Glomerular endothelial cell (primary cell): ENCODE data around the gene STK39. TPM values are rescaled to one million over a fixed set of nuclear protein-coding genes. Genes with fewer than 3 reads are reported as not detected.
"Not testable (repeated sequence)": the region's sequence is repeated elsewhere in the genome, so short reads cannot be mapped to it uniquely, and the experiment has no call there.

ENCODE experiments used
- DNase-seq: peaks from one replicate; pipeline ENCODE4 v3.0.0-alpha.2; 2011; ENCODE audit warnings: low read depth, low spot score; ENCODE audit errors: extremely low read depth
- total RNA-seq: library from RNA; depleted of rRNA; stranded (reverse); fragments of >200 nt; gene quantifications from 2 replicates; pipeline ENCODE4 v1.2.3, GENCODE V29; 2015

The STK39 gene
- total RNA-seq, 1 donor from 2014 or later = 11.8 TPM

- DNase-seq = no peak
Measured at GRCh38 chr2:168105127-168105683, 142.2 kb downstream of the STK39 start.

- no peak for DNase-seq
Measured at GRCh38 chr2:168097431-168097830, 150.0 kb downstream of the STK39 start.

- DNase-seq = no peak
Measured at GRCh38 chr2:168096158-168096557, 151.2 kb downstream of the STK39 start.

DNA sequence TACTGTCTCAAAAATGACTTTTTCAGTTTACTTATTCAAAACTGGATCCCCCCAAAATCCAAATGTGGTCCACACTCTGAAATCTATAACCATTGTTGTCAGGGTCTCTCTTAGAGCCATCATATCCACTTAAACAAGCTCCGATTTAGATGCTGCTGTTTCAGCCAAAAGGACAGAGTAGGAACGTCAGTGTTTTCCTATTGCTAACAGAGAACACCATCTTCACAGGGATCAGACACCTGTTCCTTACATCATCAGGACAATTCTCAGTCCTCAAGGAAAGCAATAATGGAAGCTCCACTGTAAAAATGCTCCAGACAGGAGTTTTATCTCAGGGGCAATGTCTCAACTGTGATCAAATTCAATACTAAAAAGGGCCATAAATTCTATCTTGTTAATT lies 155.4 kb downstream of the STK39 start:
- no peak for DNase-seq

DNA sequence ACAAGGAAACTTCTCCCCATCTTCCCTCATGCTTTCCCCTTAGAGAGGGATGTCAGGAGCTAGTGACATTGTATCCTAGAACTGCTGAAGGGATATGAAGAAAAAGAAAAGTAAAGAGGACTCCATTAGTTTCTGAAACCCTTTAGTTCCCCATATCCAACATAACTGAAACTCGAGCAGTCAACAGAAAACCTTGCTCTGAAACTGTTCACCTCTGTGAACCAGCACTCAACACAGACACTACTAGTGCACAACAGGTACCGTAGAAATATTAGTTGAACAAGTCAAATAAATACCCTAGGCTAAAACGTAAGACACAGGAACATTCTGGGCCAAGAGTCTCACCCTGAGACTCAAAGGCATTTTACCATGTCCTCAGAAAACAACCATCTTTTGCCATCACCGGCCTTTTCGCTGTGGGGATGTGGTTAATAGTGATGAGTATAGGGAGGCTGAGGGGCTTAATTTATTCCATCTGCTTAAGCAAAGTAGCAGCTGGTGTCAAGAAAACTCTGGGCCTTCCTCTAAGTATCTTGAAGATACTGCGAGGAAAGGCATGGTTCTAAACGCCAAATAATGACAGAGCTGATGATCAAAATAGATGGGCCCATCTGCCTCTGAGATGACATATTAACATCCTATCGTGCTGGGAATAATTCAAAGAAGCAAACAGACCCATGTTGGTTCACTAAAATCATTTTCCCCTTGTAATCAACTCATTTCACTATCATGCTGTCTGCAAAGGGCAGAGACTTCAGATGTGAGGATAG lies 156.8 kb downstream of the STK39 start:
- no peak for DNase-seq

DNA sequence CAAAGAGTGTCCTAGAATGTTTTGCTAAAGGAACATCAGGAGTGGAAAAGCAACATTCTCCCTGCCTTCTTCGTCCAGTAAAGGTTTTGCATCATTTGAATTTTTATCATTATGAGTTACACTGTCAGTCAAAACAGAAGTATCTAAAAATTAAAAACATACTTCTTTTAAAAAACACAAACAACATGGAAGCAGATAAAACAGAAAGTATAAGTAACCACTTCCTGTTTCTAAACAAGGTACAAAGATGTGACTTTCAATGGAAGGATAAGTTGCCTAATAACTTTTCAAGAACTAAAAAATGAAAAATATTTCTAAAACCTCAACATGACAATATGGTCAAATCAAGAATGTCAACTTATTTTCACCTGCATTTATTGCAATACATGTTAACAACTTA lies 158.2 kb downstream of the STK39 start:
- no peak for DNase-seq

- no peak for DNase-seq
Measured at GRCh38 chr2:168087401-168087800, 160.0 kb downstream of the STK39 start.

DNA sequence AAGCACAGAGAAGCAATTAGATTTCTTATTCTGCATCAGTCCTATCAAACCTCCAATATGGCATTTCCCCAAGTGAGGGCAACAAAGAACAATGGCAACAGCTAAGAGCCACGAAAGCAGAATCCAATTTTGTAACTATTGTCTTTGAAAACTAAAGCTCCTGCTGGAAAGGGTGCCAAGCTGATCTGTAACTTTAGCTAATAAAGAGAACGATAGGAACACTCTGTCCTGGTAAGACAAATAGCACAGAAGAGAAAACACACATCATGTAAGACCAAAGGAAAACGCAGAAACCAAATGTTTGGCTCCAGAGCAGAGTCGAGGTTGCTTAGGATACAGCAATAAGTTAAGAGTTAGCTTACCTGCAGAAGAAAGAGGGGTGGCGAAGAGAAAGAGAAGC lies 160.5 kb downstream of the STK39 start:
- DNase-seq = no peak

DNA sequence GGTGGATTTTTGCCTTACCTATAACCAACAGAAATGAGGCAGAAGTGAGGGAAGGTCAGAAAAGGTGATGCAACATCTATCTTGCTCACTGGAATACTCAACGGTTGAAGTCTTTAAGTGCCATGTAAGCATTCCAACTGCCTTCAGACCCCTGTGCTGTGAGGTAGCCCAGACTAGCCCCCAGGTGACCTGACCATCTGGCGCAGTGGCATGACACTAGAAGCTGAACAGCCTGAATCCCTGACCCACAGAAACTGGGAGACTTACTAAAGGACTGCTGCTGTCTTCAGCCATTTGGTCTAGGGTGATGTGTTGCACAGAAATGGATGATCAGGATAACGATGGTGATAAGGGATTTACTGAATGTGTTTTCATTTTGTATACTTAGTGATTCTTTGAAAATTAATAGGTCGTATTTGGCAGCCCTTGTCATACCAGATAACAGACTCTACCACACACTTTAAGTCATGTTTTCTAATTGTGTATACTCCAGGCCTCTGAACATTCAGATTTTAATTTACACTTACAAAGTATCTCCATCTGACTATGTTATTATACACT lies 161.5 kb downstream of the STK39 start:
- no peak for DNase-seq

GRCh38 chr2:168084288-168084687 lies 163.1 kb downstream of the STK39 start:
- DNase-seq = no peak

- DNase-seq = not testable (repeated sequence)
Measured at GRCh38 chr2:168081452-168081851, 165.9 kb downstream of the STK39 start.

DNA sequence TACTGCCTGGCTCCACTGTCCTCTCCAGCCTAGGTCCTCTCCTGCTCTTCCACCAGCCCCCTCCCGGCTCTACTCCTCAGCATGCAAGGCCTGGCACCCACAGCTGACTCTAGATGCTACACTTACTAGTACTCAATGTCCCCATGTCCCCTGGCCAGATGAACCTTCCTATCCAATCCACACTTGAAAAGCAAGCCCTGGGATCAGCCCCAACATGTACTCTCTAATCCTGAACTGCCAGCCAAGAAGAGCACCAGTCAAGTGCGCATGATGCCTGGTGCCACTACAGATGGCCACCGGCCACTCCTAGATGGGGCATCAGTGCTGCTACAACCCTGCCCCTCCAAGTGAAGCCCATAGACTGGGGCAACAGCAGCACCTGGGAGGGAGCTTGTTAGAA lies 168.2 kb downstream of the STK39 start:
- no peak for DNase-seq

- no peak for DNase-seq
Measured at GRCh38 chr2:168076731-168077130, 170.7 kb downstream of the STK39 start.

DNA sequence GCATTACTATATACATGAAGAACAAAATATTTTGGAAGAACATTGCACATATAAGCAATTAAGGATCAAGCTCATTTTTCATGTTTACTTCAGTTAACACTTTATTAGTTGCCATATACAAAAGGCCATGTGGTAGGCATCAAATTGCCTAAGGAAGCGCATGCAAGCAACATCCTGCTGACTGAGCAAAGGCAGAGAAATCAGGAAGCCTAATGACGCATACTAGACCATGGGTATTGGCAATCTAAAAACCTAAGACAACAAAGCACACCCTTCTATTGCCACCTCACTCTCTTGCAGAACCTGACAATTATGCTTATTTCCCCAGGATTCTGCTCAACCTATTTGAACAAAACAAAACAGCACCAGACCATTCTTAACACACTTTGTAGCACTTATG lies 171.9 kb downstream of the STK39 start:
- DNase-seq = no peak

- DNase-seq = no peak
Measured at GRCh38 chr2:168072626-168073303, 174.6 kb downstream of the STK39 start.

- no peak for DNase-seq
Measured at GRCh38 chr2:168064011-168064998, 183.1 kb downstream of the STK39 start.

GRCh38 chr2:168062936-168063335 lies 184.5 kb downstream of the STK39 start:
- DNase-seq = no peak

DNA sequence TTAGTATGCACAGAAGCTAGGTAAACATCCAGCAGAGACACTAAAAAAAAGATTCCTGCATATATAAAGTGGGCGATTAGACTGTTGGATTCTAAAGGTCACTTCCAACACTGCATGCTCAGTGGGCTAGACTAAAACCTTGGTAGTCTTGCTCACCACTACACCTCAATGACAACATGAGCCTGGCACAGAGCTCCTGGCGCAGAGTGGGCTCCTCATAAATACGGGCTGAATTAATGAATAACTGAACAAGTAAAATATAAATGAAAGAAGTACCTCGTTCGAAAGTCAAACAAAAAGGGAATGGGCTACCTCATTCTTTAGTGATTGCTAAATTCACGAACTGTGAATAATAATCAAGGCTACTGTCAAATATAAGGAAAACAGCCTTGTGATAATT lies 185.3 kb downstream of the STK39 start:
- DNase-seq = no peak

DNA sequence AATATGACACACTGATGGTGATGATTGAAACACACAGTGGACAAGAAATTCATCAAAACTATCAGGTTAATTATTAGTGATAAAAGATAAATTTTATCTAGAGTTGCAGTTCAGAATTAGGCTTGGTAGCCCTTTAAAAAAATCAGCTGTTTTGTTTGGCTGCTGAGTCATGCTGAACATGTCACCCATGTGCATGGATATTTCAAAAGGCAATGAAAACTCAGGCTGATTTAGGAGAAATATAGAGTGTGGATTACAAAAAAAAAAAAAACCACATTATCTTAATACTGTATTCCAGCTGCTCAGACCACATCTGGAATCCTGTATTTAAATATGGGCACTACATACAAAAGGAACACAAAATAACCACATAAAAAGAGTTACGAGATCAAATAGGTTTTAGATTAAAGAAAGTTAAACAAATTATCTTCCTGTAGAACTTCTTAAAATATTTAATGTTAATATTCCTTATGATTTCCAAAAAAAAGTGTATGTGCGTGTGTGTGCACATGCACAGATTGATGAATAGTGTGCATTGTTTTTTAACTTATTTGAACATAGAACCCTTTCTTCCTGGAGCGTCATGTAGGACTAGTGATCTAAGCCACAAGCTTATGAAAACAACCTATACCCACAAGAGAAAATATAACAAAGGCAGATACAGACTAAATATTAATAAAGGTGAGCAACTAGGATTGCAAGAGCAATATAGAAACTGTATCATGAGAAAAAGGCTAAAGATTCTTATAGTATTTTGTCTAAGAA lies 186.2 kb downstream of the STK39 start:
- no peak for DNase-seq

DNA sequence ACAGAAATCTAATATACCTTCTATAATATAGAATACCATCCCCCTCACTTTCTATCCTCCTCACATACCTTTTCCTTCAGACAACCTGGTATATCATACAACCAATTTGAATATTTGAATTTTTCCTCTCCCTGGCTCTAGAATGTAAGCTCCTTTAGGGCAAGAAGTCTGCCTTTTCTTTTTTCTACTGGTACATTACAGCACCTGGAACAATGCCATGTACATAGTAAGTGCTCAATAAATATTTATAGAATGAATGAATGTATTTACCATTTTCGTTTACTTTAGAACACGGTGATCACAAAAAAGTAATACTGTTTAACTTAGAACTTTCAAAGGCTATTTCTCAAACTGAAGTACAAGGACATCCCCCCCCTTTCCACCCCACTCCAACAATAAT lies 187.6 kb downstream of the STK39 start:
- no peak for DNase-seq
